Skeletal muscle tissue (tissue), 4 donors: ENCODE data around the gene C19orf81. TPM values are rescaled to one million over a fixed set of nuclear protein-coding genes. Genes with fewer than 3 reads are reported as not detected.

Experiments
- H3K27ac ChIP-seq: one replicate; pipeline ENCODE4 v1.7.0; 2013; ENCODE audit warnings: mild to moderate bottlenecking, low read depth, low read length, inconsistent platforms
- H3K27me3 ChIP-seq, 3 donors: one replicate each; pipeline ENCODE4 v1.7.0; 2013; ENCODE audit warnings: low read length in 3 of 3; ENCODE audit not compliant: control insufficient read depth in 3 of 3, insufficient read depth in 3 of 3
- H3K36me3 ChIP-seq, 3 donors: one replicate each; pipeline ENCODE4 v1.7.0; 2013; ENCODE audit warnings: low read length in 3 of 3; ENCODE audit not compliant: control insufficient read depth in 3 of 3, insufficient read depth in 3 of 3
- H3K4me1 ChIP-seq, 3 donors: one replicate each; pipeline ENCODE4 v1.7.0; 2013; ENCODE audit warnings: low read length in 3 of 3, mild to moderate bottlenecking in 3 of 3; ENCODE audit not compliant: control insufficient read depth in 3 of 3, insufficient read depth in 3 of 3
- H3K4me3 ChIP-seq, 3 donors: one replicate each; pipeline ENCODE4 v1.7.0; 2013; ENCODE audit warnings: low read length in 3 of 3
- H3K9ac ChIP-seq, 3 donors: one replicate each; pipeline ENCODE4 v1.7.0; 2013; ENCODE audit warnings: low read length in 3 of 3, mild to moderate bottlenecking in 3 of 3, moderate library complexity in 2 of 3, low read depth in 1 of 3
- H3K9me3 ChIP-seq, 3 donors: one replicate each; pipeline ENCODE4 v1.7.0; 2013; ENCODE audit warnings: low read length in 3 of 3; ENCODE audit not compliant: control insufficient read depth in 3 of 3
- total RNA-seq: library from RNA; depleted of rRNA; stranded (reverse); fragments of >200 nt; gene quantifications from one replicate; pipeline ENCODE4 v1.2.3, GENCODE V29; 2014
- donor health status: Osteomylitis.

The C19orf81 gene
- total RNA-seq, 1 donor from 2014 or later: not detected

GRCh38 chr19:50640368-50640767 lies 8.9 kb upstream of the C19orf81 start:
- peaks cover 36 to 46% (median 45%) of the 10 kb centered on the region in 3 donors for H3K27me3 ChIP-seq

GRCh38 chr19:50644315-50644915 lies 4.8 kb upstream of the C19orf81 start:
- no peak overlapping the region for H3K9ac ChIP-seq
- no peaks in the 10 kb centered on the region for H3K36me3 ChIP-seq
- H3K4me3 ChIP-seq: no peak overlapping the region
- H3K27ac ChIP-seq: no peak overlapping the region
- H3K4me1 ChIP-seq: peaks cover 0 to under 1% (median 0%) of the 10 kb centered on the region in 3 donors
- H3K27me3 ChIP-seq: peaks cover 18 to 27% (median 20%) of the 10 kb centered on the region in 3 donors
- no peaks in the 10 kb centered on the region for H3K9me3 ChIP-seq

More at GRCh38 chr19:50640368-50640767, 8.9 kb upstream of the C19orf81 start:
- no peak overlapping the region for H3K4me3 ChIP-seq
- H3K4me1 ChIP-seq: peaks cover 0 to 2% (median 0%) of the 10 kb centered on the region in 3 donors
- H3K9me3 ChIP-seq: no peaks in the 10 kb centered on the region
- no peak overlapping the region for H3K9ac ChIP-seq
- no peaks in the 10 kb centered on the region for H3K36me3 ChIP-seq
- H3K27ac ChIP-seq: no peak overlapping the region

- H3K27me3 ChIP-seq: peaks cover 15 to 24% (median 18%) of the 10 kb centered on the region in 3 donors
- H3K9me3 ChIP-seq: no peaks in the 10 kb centered on the region
- H3K4me1 ChIP-seq: no peaks in the 10 kb centered on the region
Observed at GRCh38 chr19:50645107-50645506, 4.1 kb upstream of the C19orf81 start.

GRCh38 chr19:50646074-50646807 lies 3.0 kb upstream of the C19orf81 start:
- Histone ChIP-seq H3K27me3 (peaks cover 12 to 24% (median 18%) of the 10 kb centered on the region in 3 donors), H3K9ac (no peak overlapping the region), H3K27ac (no peak overlapping the region), H3K36me3 (no peaks in the 10 kb centered on the region), H3K9me3 (no peaks in the 10 kb centered on the region), H3K4me3 (no peak overlapping the region), H3K4me1 (no peaks in the 10 kb centered on the region)

More at GRCh38 chr19:50645107-50645506, 4.1 kb upstream of the C19orf81 start:
- Histone ChIP-seq H3K27ac (no peak overlapping the region), H3K9ac (no peak overlapping the region), H3K4me3 (no peak overlapping the region), H3K36me3 (no peaks in the 10 kb centered on the region)

GRCh38 chr19:50647879-50648615 lies 1.2 kb upstream of the C19orf81 start:
- Histone ChIP-seq H3K9me3 (no peaks in the 10 kb centered on the region), H3K36me3 (no peaks in the 10 kb centered on the region), H3K27me3 (peaks cover 19 to 25% (median 24%) of the 10 kb centered on the region in 3 donors), H3K27ac (no peak overlapping the region), H3K4me3 (no peak overlapping the region), H3K4me1 (no peaks in the 10 kb centered on the region), H3K9ac (no peak overlapping the region)

- Histone ChIP-seq H3K36me3 (no peaks in the 10 kb centered on the region), H3K4me3 (no peak overlapping the region), H3K27me3 (peaks cover 19 to 25% (median 24%) of the 10 kb centered on the region in 3 donors), H3K4me1 (no peaks in the 10 kb centered on the region), H3K27ac (no peak overlapping the region), H3K9me3 (no peaks in the 10 kb centered on the region), H3K9ac (no peak overlapping the region)
Observed at GRCh38 chr19:50648659-50649058, 586 bp upstream of the C19orf81 start.

GRCh38 chr19:50651174-50651573 lies 1.9 kb downstream of the C19orf81 start:
- Histone ChIP-seq H3K36me3 (no peaks in the 10 kb centered on the region), H3K9me3 (peaks cover 0 to 7% (median 2%) of the 10 kb centered on the region in 3 donors), H3K4me1 (no peaks in the 10 kb centered on the region), H3K27me3 (peaks cover 12 to 30% (median 27%) of the 10 kb centered on the region in 3 donors), H3K9ac (no peak overlapping the region), H3K4me3 (no peak overlapping the region), H3K27ac (no peak overlapping the region)

GRCh38 chr19:50652722-50653121 lies 3.5 kb downstream of the C19orf81 start:
- no peak overlapping the region for H3K27ac ChIP-seq
- peaks cover 0 to 7% (median 2%) of the 10 kb centered on the region in 3 donors for H3K9me3 ChIP-seq
- no peaks in the 10 kb centered on the region for H3K36me3 ChIP-seq
- H3K9ac ChIP-seq: no peak overlapping the region
- peaks cover 0 to under 1% (median 0%) of the 10 kb centered on the region in 3 donors for H3K4me1 ChIP-seq
- H3K4me3 ChIP-seq: no peak overlapping the region
- H3K27me3 ChIP-seq: peaks cover 19 to 33% (median 30%) of the 10 kb centered on the region in 3 donors

GRCh38 chr19:50654882-50655281 lies 5.6 kb downstream of the C19orf81 start:
- peaks cover 0 to 7% (median 2%) of the 10 kb centered on the region in 3 donors for H3K9me3 ChIP-seq
- no peak overlapping the region for H3K9ac ChIP-seq
- H3K4me1 ChIP-seq: peaks cover 2 to 8% (median 6%) of the 10 kb centered on the region in 3 donors
- peaks cover 26 to 43% (median 31%) of the 10 kb centered on the region in 3 donors for H3K27me3 ChIP-seq
- no peak overlapping the region for H3K27ac ChIP-seq
- no peaks in the 10 kb centered on the region for H3K36me3 ChIP-seq
- no peak overlapping the region for H3K4me3 ChIP-seq
